Measurements from ENCODE around the gene GRM8.
"Not testable (repeated sequence)": the region's sequence is repeated elsewhere in the genome, so short reads cannot be mapped to it uniquely, and the experiment has no call there.

DNA sequence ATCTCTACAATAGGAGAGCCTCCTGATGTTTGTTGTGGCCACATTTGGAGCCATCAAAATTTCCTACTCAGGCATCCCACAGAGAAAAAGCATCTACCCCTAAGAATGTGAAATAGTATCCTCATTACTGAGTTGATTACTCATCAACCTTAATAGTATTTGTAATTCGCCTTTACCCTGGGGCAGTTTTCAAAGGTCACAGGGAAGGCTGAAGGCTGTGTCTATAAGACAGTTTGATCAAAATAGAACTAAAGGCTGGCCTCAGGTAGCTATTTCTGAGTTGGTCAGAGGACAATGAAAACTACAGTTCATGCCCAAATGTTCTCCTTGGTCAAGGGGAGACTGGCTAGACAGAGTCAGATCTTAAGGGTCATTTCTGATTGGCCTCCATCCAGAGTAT is 370.0 kb downstream of the GRM8 start:
- TF ChIP-seq L3MBTL2 (conservative IDR thresholded peaks at IDR 0.05); CTBP1 (IDR thresholded peaks at IDR 0.05; ENCODE audit: borderline replicate concordance); ZNF384 (IDR thresholded peaks at IDR 0.05); FOXM1 (IDR thresholded peaks at IDR 0.05; ENCODE audit: borderline replicate concordance); FOXA1 (IDR thresholded peaks at IDR 0.05); ARNT (IDR thresholded peaks at IDR 0.05); TARDBP (IDR thresholded peaks at IDR 0.05); LEF1 (IDR thresholded peaks at IDR 0.05; ENCODE audit: borderline replicate concordance); SP1 (IDR thresholded peaks at IDR 0.05); HDGF (IDR thresholded peaks at IDR 0.05; ENCODE audit: borderline replicate concordance); ELF4 (IDR thresholded peaks at IDR 0.05): not testable (repeated sequence)

Measured in HEK293T (cell line).